GM19395 (cell line): ENCODE measurements around the gene CRYL1.

ENCODE experiments used
- ATAC-seq: cut with Tn5 transposase; IDR thresholded peaks from one replicate; pipeline ENCODE4 v1.9.1; 2021; ENCODE audit warnings: mild to moderate bottlenecking, moderate library complexity; ENCODE audit not compliant: unreplicated experiment

Gene CRYL1

DNA sequence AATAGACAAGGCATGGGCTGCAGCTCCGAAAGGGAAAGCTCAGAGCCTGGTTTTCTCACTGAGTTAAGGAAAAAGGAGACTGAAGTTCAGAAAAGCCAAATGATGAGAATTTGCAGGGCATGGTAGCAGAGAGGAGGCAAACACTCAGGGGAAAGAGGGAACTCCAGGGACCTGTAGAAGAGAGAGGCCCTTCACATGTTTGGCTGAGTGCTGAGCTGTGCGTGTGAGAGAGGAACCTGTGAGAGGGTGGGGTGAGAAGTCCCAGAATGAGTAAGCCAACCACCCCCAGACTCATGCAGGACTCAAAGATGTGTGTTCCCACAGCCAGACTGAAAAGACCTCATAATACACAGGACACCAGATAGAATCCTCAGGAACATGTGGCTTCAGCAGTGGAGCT is 2.8 kb upstream of the CRYL1 start:
- no peak for ATAC-seq

DNA sequence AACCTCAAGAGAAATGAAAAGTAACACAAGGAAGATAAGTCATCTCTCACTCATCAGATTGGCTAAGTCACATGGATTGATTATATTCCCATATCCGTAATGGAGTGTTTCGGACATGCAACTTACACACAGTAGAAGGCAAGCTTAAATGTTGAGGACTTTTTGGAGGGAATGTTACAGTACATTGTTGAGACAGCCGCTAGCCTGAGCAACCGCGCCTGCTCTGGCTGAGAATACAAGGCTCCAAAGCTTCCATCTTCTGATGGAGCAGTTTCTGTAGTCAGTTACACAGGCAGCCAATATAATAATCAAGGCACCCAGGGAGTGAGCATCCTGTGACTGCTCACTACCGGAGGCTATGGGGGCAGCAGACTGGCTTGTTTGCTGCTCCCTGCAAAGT is 1.0 kb upstream of the CRYL1 start:
- ATAC-seq: no peak

- ATAC-seq: peak; percentile 19
Observed at GRCh38 chr13:20525144-20525600, 485 bp downstream of the CRYL1 start.

GRCh38 chr13:20521364-20522115 is 4.1 kb downstream of the CRYL1 start:
- ATAC-seq: no peak

GRCh38 chr13:20519875-20520274 is 5.8 kb downstream of the CRYL1 start:
- no peak for ATAC-seq

- no peak for ATAC-seq
Observed at GRCh38 chr13:20518660-20519100, 7.0 kb downstream of the CRYL1 start.

DNA sequence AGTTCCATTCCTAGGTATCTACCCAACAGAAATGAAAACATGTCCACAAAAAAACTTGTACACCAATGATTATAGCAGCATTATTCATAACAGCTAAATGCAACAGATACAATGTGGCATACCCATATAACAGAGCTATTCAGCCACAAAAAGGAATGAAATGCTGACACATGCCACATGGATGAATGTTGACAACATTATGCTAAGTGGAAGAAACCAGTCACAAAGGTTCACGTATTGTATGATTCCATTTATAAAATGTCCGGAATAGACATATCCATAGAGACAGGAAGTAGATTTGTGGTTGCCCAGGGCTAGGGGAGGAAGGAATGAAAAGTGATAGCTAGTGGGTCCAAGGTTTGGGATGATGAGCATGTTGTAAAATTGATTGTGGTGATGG is 10.8 kb downstream of the CRYL1 start:
- no peak for ATAC-seq

DNA sequence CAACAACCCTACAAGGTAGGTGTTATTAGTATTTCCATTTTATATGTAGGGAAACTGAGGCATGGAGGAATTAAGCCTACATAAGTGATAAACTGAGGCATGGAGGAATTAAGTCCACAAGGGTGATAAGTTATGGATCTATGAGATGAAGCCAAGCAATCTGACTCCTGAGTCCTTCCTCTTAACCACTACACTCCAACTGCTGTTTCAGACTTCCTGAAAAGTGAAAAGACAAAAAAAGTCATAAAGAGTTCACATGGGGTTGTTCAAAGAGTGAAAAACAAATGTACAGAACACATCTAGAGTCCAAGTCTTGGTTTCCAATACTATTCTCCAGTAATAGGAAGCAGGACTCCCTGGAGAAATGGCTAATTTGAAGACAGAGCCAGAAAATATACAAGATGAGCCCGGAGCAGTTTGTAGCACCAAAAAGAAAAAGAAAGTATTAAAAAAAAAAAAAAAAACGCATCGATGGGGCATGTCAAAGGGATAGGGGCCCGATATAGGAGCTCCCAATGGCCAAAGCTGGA is 12.1 kb downstream of the CRYL1 start:
- ATAC-seq: no peak

DNA sequence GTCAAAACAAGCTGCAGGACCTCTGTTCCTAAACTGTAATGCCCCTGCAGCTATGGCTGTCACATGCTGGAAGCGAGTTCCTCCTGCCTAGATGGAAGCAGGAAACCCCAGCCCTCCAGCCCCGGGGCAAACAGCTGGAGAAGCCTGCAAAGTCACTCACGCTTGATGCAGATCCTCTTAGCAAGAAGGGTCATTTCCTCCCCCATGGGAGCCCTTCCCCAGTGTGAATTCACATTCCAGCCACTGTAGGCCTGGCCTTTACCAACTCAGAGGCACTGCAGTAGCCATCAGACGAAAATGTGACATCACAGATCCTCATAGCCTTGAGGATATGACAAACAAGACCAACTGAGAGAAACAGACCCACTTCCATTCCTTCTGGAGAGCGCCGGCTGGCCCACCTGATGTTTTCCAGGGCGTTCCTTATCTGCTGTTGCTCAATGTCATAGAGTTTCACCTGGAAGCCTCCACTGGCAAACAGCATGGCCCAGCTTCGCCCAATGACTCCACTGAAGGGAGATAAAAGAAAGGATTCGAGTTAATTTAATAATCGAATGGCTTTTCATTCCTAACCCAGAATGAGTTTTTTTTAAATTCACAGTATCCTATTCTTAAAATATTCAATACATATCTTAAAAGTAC is 13.5 kb downstream of the CRYL1 start:
- ATAC-seq: no peak

DNA sequence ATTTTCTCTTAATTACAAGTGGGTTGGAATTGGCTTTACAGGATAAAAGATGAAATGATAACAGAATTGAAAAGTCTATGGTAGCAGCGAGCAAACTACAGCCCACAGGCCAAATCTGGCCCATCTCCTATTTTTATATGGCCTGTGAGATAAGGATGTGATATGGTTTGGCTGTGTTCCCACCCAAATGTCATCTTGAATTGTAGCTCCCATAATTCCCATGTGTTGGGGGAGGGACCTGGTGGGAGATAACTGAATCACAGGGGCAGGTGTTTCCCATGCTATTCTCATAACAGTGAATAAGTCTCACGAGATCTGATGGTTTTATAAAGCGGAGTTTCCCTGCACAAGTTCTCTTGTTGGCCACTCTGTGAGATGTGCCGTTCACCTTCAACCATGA is 19.0 kb downstream of the CRYL1 start:
- no peak for ATAC-seq

DNA sequence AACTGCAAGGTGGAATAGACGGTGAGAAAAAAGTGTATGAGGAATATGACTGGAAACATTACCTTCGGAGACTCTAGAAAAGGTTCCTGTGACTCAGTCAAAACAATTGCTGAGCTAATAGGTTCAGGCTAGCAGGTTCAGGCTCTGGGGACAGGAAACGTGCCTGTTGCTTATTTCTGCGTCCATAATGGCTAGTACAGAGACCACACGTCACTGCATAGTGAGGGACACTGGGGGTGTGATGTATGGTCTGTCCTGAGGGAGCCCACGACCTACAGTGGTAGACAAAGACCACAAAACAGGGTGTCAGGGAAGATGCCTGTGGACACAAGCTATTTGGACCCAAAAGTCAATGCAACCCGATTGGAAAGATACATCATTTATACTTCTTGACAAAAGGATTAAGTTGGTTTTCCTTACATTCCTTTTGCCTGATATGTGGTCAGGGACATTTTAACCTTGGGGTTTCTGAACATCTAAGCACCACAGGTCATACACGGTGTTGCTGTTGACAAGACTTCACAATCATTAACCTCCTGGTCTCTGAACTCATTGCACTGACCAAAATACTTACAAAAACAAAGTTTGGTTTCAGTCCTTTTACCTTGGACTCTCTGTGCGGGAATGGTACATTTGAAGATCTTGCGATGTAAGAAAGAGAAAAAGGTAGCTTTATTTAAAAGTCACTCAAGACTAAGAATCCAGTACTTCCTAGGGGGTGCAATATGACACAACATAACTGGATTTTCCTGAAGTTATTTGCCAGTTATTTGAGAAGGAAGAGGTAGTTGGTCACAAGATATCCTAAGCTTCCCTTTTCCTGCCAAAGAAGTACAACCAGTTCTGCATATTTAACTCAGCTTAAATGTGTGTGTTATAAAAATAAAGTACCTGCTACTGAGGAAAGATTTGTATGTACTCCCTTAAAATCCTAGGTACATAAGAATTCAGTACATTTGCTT is 20.0 kb downstream of the CRYL1 start:
- ATAC-seq: no peak

- ATAC-seq: no peak
Observed at GRCh38 chr13:20503088-20504083, 22.3 kb downstream of the CRYL1 start.

DNA sequence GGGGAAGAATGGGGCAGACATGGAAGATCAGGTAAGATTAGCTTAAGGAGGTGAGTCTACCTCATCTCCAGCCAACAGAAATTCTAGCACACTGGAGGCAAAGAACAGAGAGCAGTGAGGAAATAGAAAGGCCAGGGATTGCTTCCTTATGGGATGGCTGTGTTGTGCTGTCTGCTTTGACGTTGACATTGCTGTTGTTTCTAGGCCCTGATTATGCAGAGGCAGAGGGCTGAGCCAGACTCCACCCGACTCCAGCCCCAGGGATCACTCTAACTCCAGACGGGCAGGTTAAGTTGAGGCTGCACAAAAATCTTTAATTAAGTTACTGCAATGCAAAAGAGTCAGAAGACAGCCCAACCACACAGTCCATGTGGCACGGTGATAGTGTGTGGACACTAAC is 24.1 kb downstream of the CRYL1 start:
- ATAC-seq: no peak

- ATAC-seq: no peak
Observed at GRCh38 chr13:20501120-20501519, 24.5 kb downstream of the CRYL1 start.

- no peak for ATAC-seq
Observed at GRCh38 chr13:20499986-20500385, 25.7 kb downstream of the CRYL1 start.

DNA sequence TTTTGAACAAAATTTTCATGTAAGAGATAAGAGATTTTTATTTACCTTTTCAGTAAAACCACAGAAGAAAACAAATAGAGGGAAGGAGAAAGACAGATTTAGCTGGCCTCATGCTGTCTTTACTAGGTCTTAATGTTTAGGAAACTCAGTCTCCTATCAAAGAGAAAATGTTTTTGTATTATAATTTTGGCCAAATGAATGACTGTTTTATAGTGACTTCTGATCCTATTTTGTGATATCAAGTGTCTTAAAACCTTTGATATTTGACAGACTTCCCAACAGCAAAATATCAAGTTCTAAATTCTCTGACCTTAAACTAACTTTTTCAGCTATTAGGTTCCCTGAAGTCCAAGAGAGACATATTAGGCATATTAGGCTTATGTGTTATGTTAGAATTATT is 27.0 kb downstream of the CRYL1 start:
- ATAC-seq: no peak

- ATAC-seq: no peak
Observed at GRCh38 chr13:20498129-20498528, 27.5 kb downstream of the CRYL1 start.

DNA sequence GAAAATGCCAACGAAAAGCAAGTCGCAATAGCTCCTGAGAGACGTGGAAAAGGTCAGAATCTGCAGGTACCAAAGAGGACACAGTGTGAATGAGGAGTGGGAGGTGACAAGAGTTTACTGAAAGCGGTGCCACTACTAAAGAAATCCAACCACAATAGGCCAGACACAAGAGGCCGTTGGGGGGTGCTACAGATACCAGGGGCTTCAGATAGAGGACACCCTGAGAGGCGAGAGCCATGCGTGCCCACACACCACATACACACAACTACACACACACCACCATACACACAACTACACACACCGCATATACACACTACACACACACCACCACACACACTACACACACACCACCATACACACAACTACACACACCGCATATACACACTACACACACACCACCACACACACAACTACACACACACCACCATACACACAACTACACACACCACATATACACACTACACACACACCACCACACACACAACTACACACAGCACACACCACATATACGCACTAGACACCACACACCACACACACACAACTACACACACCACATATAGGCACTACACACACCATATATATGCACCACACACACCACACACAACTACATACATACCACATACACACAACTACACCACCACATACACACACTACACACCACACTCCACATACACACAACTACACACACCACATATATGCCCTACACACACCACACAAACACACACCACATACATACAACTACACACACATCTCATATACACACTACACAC is 28.5 kb downstream of the CRYL1 start:
- ATAC-seq: no peak
